Heart left ventricle (tissue), 16 donors: ENCODE data around the gene TTLL12. TPM values are rescaled to one million over a fixed set of nuclear protein-coding genes. Genes with fewer than 3 reads are reported as not detected.

Experiments
- ATAC-seq, 4 donors: fragments of 200-7000 bp; cut with Tn5 transposase; one replicate each; pipeline ENCODE4 v1.9.1; 2020 to 2022; ENCODE audit warnings: moderate library complexity in 4 of 4, mild to moderate bottlenecking in 3 of 4, moderate number of reproducible peaks in 1 of 4
- DNase-seq, 5 donors: peaks; one replicate each; pipeline ENCODE4 v3.0.0-alpha.2; 2020
- H3K27ac ChIP-seq, 12 donors: fragments of 200-600 bp; sonication (generic) in 4 of 12; one replicate each; pipeline versions ENCODE4 v1.5.0 to v1.8.0; 2016 to 2022; ENCODE audit warnings: mild to moderate bottlenecking in 2 of 12
- H3K27me3 ChIP-seq, 9 donors: fragments of 200-600 bp; sonication (generic) in 2 of 9; one replicate each; pipeline versions ENCODE4 v1.5.1 to v1.8.0; 2016 to 2022; ENCODE audit warnings: mild to moderate bottlenecking in 3 of 9
- H3K36me3 ChIP-seq, 9 donors: fragments of 200-600 bp; sonication (generic) in 2 of 9; one replicate each; pipeline versions ENCODE4 v1.5.0 to v1.8.0; 2018 to 2022; ENCODE audit warnings: mild to moderate bottlenecking in 2 of 9
- H3K4me1 ChIP-seq, 12 donors: fragments of 200-600 bp; sonication (generic) in 4 of 12; one replicate each; pipeline versions ENCODE4 v1.5.0 to v1.8.0; 2016 to 2022; ENCODE audit warnings: mild to moderate bottlenecking in 3 of 12
- H3K4me3 ChIP-seq, 12 donors: fragments of 200-600 bp; sonication (generic) in 4 of 12; one replicate each; pipeline versions ENCODE4 v1.5.0 to v1.8.0; 2017 to 2022; ENCODE audit warnings: mild to moderate bottlenecking in 9 of 12, moderate library complexity in 4 of 12
- H3K9me3 ChIP-seq, 12 donors: fragments of 200-600 bp; sonication (generic) in 4 of 12; one replicate each; pipeline versions ENCODE4 v1.5.0 to v1.8.0; 2016 to 2022; ENCODE audit warnings: mild to moderate bottlenecking in 1 of 12
- POLR2A ChIP-seq, 2 donors: fragments of 450-650 bp; IDR thresholded peaks; one replicate each; pipeline ENCODE4 v1.6.1; 2017; ENCODE audit warnings: antibody characterized with exemption in 2 of 2, mild to moderate bottlenecking in 2 of 2, moderate library complexity in 2 of 2
- WGBS, 4 donors: extraction: QIAGEN DNeasy Blood & Tissue Kit in 2 of 4; methylation state at CpG; one replicate each; pipeline versions ENCODE4 v1.1.5 to v1.1.7; 2013 to 2018; 5-methylcytosine and 5-hydroxymethylcytosine counted together
- intact Hi-C, 10 donors: fragments of 100-400 bp; cut with DNase I; formaldehyde crosslinking; loops; one replicate each; pipeline versions ENCODE4 v1.11.1 to v1.14.2; 2022
- polyA plus RNA-seq, 2 donors: library from polyadenylated mRNA; stranded (reverse); fragments of 200-250 nt; gene quantifications; one replicate each; pipeline ENCODE4 v1.2.3, GENCODE V29; 2013
- total RNA-seq, 9 donors: library from RNA; depleted of rRNA in 2 of 9; stranded (reverse); fragments of >200 nt in 2 of 9; fragmentation: NEBNext Ultra II Directional in 3 of 9; extraction: Animal tissue kit (Norgen Biotek cat#: 25700) in 3 of 9; gene quantifications; one replicate each; pipeline versions ENCODE4 v1.1.0 to v1.2.4, GENCODE V29; 2016 to 2023
- TF ChIP-seq, protein P1 (sequence below), 12 donors: fragments of 200-600 bp; sonication (generic) in 4 of 12; IDR thresholded peaks; one replicate each; pipeline versions ENCODE4 v1.5.0 to v1.8.0; 2018 to 2022; ENCODE audit warnings: antibody characterized with exemption in 12 of 12, mild to moderate bottlenecking in 5 of 12
- donor health status: ischemic (EF 13 %, LVEDD 7.1; RV severe dilation, severe dysfunction).
- donor health status: healthy with polysubstance abuse.
- donor health status: DM: no; HTN: yes; CAD: no.
- donor health status: DM: no; HTN: no; CAD: no.
- donor health status: ischemic (EF 25% LVEDD 6.9; RV normal size, moderate dysfunction).
- donor health status: ischemic (EF 25% LVEDD 5.7; RV mildly dilated, moderate dysfunction).
- donor health status: healthy.
- donor health status: DM: yes; HTN: yes; CAD: no.
- donor health status: ischemic (EF 35%, LVEDD 5.7; RV mildly dilated, moderate dysfunction).
- donor health status: nonischemic (EF 11% LVEDD 7.7; RV severe dilation, severe dysfunction).
- donor health status: DM: yes; HTN: yes; CAD: no.
- donor health status: PGD.
- donor health status: ischemic (EF 29% LVEDD 5.4; RV normal size, mild dysfunction).
- donor health status: nonischemic (EF 23%, LVEDD 6.1; RV moderate dilation, normal function).

Gene TTLL12
- total and polyA plus RNA-seq, 11 donors, result 8.0 to 29.0 (median 11.9) TPM

GRCh38 chr22:43181321-43182076 lies 5.4 kb downstream of the TTLL12 start:
- Histone ChIP-seq H3K4me1 (peaks cover 0 to 30% (median 12%) of the 10 kb centered on the region in 12 donors), H3K27ac (no peak overlapping the region), H3K27me3 (no peaks in the 10 kb centered on the region), H3K9me3 (no peaks in the 10 kb centered on the region), H3K36me3 (peaks cover 0 to 28% (median 14%) of the 10 kb centered on the region in 9 donors), H3K4me3 (no peak overlapping the region)
- intact Hi-C loops, result no loop called here
- ATAC-seq (no peak), DNase-seq (peak in 2 of 5 donors; percentile 18 to 42)
- WGBS, 4 donors, result 89 to 94% (median 92%) methylated on average over 13 of the region's 13 CpGs
- no peak for TF ChIP-seq POLR2A (IDR thresholded peaks at IDR 0.05)
- TF ChIP-seq, protein P1, sequence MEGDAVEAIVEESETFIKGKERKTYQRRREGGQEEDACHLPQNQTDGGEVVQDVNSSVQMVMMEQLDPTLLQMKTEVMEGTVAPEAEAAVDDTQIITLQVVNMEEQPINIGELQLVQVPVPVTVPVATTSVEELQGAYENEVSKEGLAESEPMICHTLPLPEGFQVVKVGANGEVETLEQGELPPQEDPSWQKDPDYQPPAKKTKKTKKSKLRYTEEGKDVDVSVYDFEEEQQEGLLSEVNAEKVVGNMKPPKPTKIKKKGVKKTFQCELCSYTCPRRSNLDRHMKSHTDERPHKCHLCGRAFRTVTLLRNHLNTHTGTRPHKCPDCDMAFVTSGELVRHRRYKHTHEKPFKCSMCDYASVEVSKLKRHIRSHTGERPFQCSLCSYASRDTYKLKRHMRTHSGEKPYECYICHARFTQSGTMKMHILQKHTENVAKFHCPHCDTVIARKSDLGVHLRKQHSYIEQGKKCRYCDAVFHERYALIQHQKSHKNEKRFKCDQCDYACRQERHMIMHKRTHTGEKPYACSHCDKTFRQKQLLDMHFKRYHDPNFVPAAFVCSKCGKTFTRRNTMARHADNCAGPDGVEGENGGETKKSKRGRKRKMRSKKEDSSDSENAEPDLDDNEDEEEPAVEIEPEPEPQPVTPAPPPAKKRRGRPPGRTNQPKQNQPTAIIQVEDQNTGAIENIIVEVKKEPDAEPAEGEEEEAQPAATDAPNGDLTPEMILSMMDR (IDR thresholded peaks at IDR 0.05), result no peak

- H3K4me1 ChIP-seq, result peaks cover 0 to 22% (median 4%) of the 10 kb centered on the region in 12 donors
- H3K27ac ChIP-seq, result no peak overlapping the region
- H3K9me3 ChIP-seq, result no peaks in the 10 kb centered on the region
- peak in 2 of 5 donors; percentile 16 to 38 for DNase-seq
- intact Hi-C loops, result no loop called here
- WGBS, 4 donors, result 94 to 100% (median 94%) methylated on average over 7 to 15 of the region's 15 CpGs; no CpG with 5 or more reads in 1 of the 4 donors
- TF ChIP-seq POLR2A (IDR thresholded peaks at IDR 0.05), result no peak
- TF ChIP-seq, protein P1 (IDR thresholded peaks at IDR 0.05), result no peak
- no peak for ATAC-seq
- H3K4me3 ChIP-seq, result no peak overlapping the region
- peaks cover 0 to 31% (median 19%) of the 10 kb centered on the region in 9 donors for H3K36me3 ChIP-seq
- no peaks in the 10 kb centered on the region for H3K27me3 ChIP-seq
These were observed 6.3 kb downstream of the TTLL12 start for GRCh38 chr22:43180670-43181069.

DNA sequence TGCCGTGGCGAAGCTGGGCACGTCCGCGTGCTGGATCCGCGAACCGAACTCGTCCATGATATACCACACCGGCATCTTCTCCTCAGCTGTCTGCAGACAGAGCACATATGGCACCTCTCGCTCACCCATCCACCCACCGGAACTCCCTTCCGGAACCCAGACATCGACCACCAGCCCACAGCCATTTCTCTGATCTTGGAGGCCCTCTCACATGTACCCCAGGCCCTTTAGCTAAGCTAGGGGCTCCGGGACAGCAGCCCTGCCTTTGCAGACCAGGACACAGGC lies 7.1 kb downstream of the TTLL12 start:
- DNase-seq (peak in 1 of 5 donors; percentile 24), ATAC-seq (no peak)
- Histone ChIP-seq H3K4me3 (no peak overlapping the region), H3K9me3 (no peaks in the 10 kb centered on the region), H3K4me1 (peaks cover 0 to 15% (median 0%) of the 10 kb centered on the region in 12 donors), H3K27me3 (no peaks in the 10 kb centered on the region), H3K27ac (no peak overlapping the region), H3K36me3 (peaks cover 0 to 38% (median 25%) of the 10 kb centered on the region in 9 donors)
- intact Hi-C loops, result no loop called here
- TF ChIP-seq, protein P1 (IDR thresholded peaks at IDR 0.05), result no peak
- WGBS, 4 donors, result 94 to 99% (median 98%) methylated on average over 15 of the region's 15 CpGs

DNA sequence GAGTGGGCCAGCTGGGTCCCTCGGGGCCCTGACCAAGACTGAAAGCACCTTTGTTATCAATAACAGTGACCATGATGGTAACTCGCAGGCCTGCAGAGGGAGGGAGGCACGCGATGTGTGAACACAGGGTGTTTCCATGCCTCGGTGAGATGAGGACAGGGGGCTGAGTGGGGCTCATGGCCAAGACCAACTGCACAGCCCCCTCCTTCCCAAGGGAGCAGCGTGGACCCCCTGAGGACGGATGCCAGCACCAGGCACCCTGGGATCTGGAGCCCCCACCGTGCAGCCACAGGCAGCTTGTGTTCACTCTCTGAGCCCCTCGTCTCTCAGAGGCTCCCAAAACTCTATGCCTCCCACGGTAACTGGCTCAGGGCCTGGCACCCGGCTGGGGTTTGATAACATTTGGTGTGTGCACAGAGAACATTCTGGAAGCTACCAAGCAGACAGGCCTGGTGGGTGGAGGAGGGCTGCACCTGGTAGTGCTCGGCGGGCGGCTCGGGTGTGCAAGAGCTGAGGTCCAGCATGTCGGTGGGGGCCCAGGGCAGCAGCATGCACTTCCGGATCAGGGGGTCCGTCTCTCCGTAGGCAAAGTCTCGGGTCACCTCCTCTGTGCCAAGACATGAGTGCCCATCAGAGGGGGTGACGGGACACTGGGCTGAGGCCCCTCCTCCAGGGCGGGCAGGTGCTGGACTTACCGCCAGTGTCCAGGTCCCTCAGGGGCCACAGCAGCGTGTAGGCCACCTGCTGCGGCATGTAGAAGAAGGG lies 7.6 kb downstream of the TTLL12 start:
- H3K36me3 ChIP-seq, result peaks cover 0 to 42% (median 27%) of the 10 kb centered on the region in 9 donors
- no peak for ATAC-seq
- WGBS, 4 donors, result 92 to 96% (median 94%) methylated on average over 17 to 25 of the region's 25 CpGs

More for the DNA sequence above, 7.6 kb downstream of the TTLL12 start:
- DNase-seq, result peak in 3 of 5 donors; percentile 22 to 51 (median 24)
- Histone ChIP-seq H3K4me1 (peaks cover 0 to 10% (median 0%) of the 10 kb centered on the region in 12 donors), H3K9me3 (no peaks in the 10 kb centered on the region), H3K27ac (no peak overlapping the region), H3K4me3 (no peak overlapping the region), H3K27me3 (no peaks in the 10 kb centered on the region)
- intact Hi-C loops, result no loop called here
- TF ChIP-seq, protein P1 (IDR thresholded peaks at IDR 0.05), result no peak
- TF ChIP-seq POLR2A (IDR thresholded peaks at IDR 0.05), result no peak
